HepG2 (cell line): ENCODE results near the gene MIA. TPM values are rescaled to one million over a fixed set of nuclear protein-coding genes. Genes with fewer than 3 reads are reported as not detected.

ENCODE experiments used
- DMAP1 ChIP-seq: IDR thresholded peaks from 2 replicates; pipeline ENCODE4 v1.6.1; 2016
- HES4 ChIP-seq: sonication (generic); formaldehyde crosslinking; IDR thresholded peaks from 2 replicates; pipeline ENCODE4 v1.9.0; 2021; ENCODE audit warnings: mild to moderate bottlenecking, missing genetic modification reagents, borderline replicate concordance
- HIVEP1 ChIP-seq: sonication (generic); formaldehyde crosslinking; IDR thresholded peaks from 2 replicates; pipeline ENCODE4 v1.4.0; 2020; ENCODE audit warnings: mild to moderate bottlenecking, missing genetic modification reagents
- HNRNPK ChIP-seq: fragments of 200-400 bp; formaldehyde crosslinking; IDR thresholded peaks from 2 replicates; pipeline ENCODE4 v1.6.1; 2018; ENCODE audit warnings: low read length, low read depth, moderate library complexity, mild to moderate bottlenecking; ENCODE audit not compliant: poor library complexity, severe bottlenecking
- KDM2A ChIP-seq: sonication (generic); formaldehyde crosslinking; IDR thresholded peaks from 2 replicates; pipeline ENCODE4 v1.4.0; 2020; ENCODE audit warnings: low read depth, missing genetic modification reagents, borderline replicate concordance
- MZF1 ChIP-seq: sonication (generic); formaldehyde crosslinking; IDR thresholded peaks from 2 replicates; pipeline ENCODE4 v1.8.1; 2023; ENCODE audit warnings: mild to moderate bottlenecking, missing genetic modification reagents, borderline replicate concordance
- PCBP1 ChIP-seq: fragments of 200-400 bp; formaldehyde crosslinking; IDR thresholded peaks from 2 replicates; pipeline ENCODE4 v1.6.1; 2017; ENCODE audit warnings: mild to moderate bottlenecking, low read depth, low read length, borderline replicate concordance
- ZHX1 ChIP-seq: sonication (generic); formaldehyde crosslinking; IDR thresholded peaks from 2 replicates; pipeline ENCODE4 v1.8.1; 2022; ENCODE audit warnings: low read depth, mild to moderate bottlenecking, missing genetic modification reagents
- ZMAT5 ChIP-seq: sonication (generic); formaldehyde crosslinking; IDR thresholded peaks from 2 replicates; pipeline ENCODE4 v1.5.0; 2020; ENCODE audit warnings: mild to moderate bottlenecking, low read depth, missing genetic modification reagents, borderline replicate concordance
- ZNF160 ChIP-seq: sonication (generic); formaldehyde crosslinking; IDR thresholded peaks from 2 replicates; pipeline ENCODE4 v1.8.0; 2022; ENCODE audit warnings: mild to moderate bottlenecking, inconsistent platforms, missing genetic modification reagents
- ZNF777 ChIP-seq: sonication (generic); formaldehyde crosslinking; IDR thresholded peaks from 2 replicates; pipeline ENCODE4 v1.4.0; 2020; ENCODE audit warnings: missing genetic modification reagents
- polyA plus RNA-seq, 8 experiments: library from polyadenylated mRNA; depleted of rRNA in 3 of 8; stranded (reverse) in 7 of 8; unstranded in 1 of 8; fragments of >200 nt; fragmentation: Illumina TruSeq in 4 of 8; extraction: Trizol in 4 of 8; gene quantifications; 2 replicates each; pipeline versions ENCODE4 v1.2.1 to v1.2.3, GENCODE V29; 2011 to 2016; ENCODE audit warnings: low read depth in 4 of 8, missing spikeins in 1 of 8, mixed read lengths in 1 of 8; ENCODE audit not compliant: insufficient read depth in 1 of 8
- total RNA-seq, 5 experiments: library from RNA; depleted of rRNA; stranded (reverse); fragments of >200 nt; fragmentation: Illumina TruSeq; extraction: Trizol; gene quantifications; 2 replicates each; pipeline ENCODE4 v1.2.3, GENCODE V29; 2016; ENCODE audit warnings: low read depth in 1 of 5
- TF ChIP-seq, protein P1 (sequence below): sonication (generic); formaldehyde crosslinking; IDR thresholded peaks from 2 replicates; pipeline ENCODE4 v1.4.0; 2020; ENCODE audit warnings: mild to moderate bottlenecking, missing genetic modification reagents
- TF ChIP-seq, protein P2 (sequence below): sonication (generic); formaldehyde crosslinking; IDR thresholded peaks from 2 replicates; pipeline ENCODE4 v1.4.0; 2020; ENCODE audit warnings: missing genetic modification reagents, borderline replicate concordance

MIA gene
- total and polyA plus RNA-seq, 2 of the 13 experiments (the other 11 are each of a cell fraction or from before 2014, with no cell fraction given) = 0.61 TPM; not detected in 1

- no peak for TF ChIP-seq ZHX1
- TF ChIP-seq PCBP1 = 0 out of 2 replicates have a peak, but pooled peaks have one; percentile 14
- TF ChIP-seq, protein P1, sequence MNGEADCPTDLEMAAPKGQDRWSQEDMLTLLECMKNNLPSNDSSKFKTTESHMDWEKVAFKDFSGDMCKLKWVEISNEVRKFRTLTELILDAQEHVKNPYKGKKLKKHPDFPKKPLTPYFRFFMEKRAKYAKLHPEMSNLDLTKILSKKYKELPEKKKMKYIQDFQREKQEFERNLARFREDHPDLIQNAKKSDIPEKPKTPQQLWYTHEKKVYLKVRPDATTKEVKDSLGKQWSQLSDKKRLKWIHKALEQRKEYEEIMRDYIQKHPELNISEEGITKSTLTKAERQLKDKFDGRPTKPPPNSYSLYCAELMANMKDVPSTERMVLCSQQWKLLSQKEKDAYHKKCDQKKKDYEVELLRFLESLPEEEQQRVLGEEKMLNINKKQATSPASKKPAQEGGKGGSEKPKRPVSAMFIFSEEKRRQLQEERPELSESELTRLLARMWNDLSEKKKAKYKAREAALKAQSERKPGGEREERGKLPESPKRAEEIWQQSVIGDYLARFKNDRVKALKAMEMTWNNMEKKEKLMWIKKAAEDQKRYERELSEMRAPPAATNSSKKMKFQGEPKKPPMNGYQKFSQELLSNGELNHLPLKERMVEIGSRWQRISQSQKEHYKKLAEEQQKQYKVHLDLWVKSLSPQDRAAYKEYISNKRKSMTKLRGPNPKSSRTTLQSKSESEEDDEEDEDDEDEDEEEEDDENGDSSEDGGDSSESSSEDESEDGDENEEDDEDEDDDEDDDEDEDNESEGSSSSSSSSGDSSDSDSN (CRISPR knock-in tag) = peak; percentile 20; the same call in 1 of the 2 replicates
- TF ChIP-seq, protein P2, sequence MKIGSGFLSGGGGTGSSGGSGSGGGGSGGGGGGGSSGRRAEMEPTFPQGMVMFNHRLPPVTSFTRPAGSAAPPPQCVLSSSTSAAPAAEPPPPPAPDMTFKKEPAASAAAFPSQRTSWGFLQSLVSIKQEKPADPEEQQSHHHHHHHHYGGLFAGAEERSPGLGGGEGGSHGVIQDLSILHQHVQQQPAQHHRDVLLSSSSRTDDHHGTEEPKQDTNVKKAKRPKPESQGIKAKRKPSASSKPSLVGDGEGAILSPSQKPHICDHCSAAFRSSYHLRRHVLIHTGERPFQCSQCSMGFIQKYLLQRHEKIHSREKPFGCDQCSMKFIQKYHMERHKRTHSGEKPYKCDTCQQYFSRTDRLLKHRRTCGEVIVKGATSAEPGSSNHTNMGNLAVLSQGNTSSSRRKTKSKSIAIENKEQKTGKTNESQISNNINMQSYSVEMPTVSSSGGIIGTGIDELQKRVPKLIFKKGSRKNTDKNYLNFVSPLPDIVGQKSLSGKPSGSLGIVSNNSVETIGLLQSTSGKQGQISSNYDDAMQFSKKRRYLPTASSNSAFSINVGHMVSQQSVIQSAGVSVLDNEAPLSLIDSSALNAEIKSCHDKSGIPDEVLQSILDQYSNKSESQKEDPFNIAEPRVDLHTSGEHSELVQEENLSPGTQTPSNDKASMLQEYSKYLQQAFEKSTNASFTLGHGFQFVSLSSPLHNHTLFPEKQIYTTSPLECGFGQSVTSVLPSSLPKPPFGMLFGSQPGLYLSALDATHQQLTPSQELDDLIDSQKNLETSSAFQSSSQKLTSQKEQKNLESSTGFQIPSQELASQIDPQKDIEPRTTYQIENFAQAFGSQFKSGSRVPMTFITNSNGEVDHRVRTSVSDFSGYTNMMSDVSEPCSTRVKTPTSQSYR = 0 out of 2 replicates have a peak, but pooled peaks have one; percentile 45
- TF ChIP-seq DMAP1 (CRISPR knock-in tag) = 0 out of 2 replicates have a peak, but pooled peaks have one; percentile 8
- TF ChIP-seq HES4 (CRISPR knock-in tag) = 0 out of 2 replicates have a peak, but pooled peaks have one; percentile 12
- peak; percentile 15; the same call in 1 of the 2 replicates for TF ChIP-seq KDM2A
- peak; percentile 71; the same call in 1 of the 2 replicates for TF ChIP-seq HIVEP1 (CRISPR knock-in tag)
- peak; percentile 61; the same call in 1 of the 2 replicates for TF ChIP-seq ZNF160
- no peak for TF ChIP-seq MZF1
- TF ChIP-seq ZNF777 (CRISPR knock-in tag) = peak; percentile 85
- TF ChIP-seq ZMAT5 (CRISPR knock-in tag) = no peak
- peak; percentile 69 for TF ChIP-seq HNRNPK
These were observed 24.4 kb downstream of the MIA start (continued) for GRCh38 chr19:40799558-40800338.
